Tibial artery (tissue), 4 donors: ENCODE results near the gene SNX5.

Experiments
- DNase-seq, 2 donors: peaks; one replicate each; pipeline ENCODE4 v3.0.0-alpha.2; 2019
- H3K27ac ChIP-seq, 2 donors: fragments of 200-600 bp; sonication (generic) in 1 of 2; 1 replicate in 1 of 2; 2 replicates in 1 of 2; pipeline ENCODE4 v1.5.1; 2018 to 2019; ENCODE audit warnings: mild to moderate bottlenecking in 1 of 2
- H3K27me3 ChIP-seq, 2 donors: fragments of 200-600 bp; sonication (generic) in 1 of 2; one replicate each; pipeline versions ENCODE4 v1.5.1 to v1.6.0; 2016 to 2019
- H3K36me3 ChIP-seq, 3 donors: fragments of 200-600 bp; sonication (generic) in 2 of 3; one replicate each; pipeline ENCODE4 v1.5.1; 2016 to 2019; ENCODE audit warnings: mild to moderate bottlenecking in 2 of 3
- H3K4me1 ChIP-seq, 4 donors: fragments of 200-600 bp; sonication (generic) in 2 of 4; 1 replicate in 3 of 4; 2 replicates in 1 of 4; pipeline ENCODE4 v1.5.1; 2016 to 2019
- H3K4me3 ChIP-seq, 2 donors: fragments of 200-600 bp; sonication (generic) in 1 of 2; 1 replicate in 1 of 2; 2 replicates in 1 of 2; pipeline ENCODE4 v1.5.1; 2018 to 2019; ENCODE audit warnings: mild to moderate bottlenecking in 2 of 2
- H3K9me3 ChIP-seq, 3 donors: fragments of 200-600 bp; sonication (generic) in 1 of 3; one replicate each; pipeline ENCODE4 v1.5.1; 2016 to 2019
- CTCF ChIP-seq, 2 experiments: fragments of 200-600 bp in 1 of 2; fragments of 450-650 bp in 1 of 2; IDR thresholded peaks; one replicate each; pipeline ENCODE4 v1.5.1; 2017 to 2019; ENCODE audit warnings: antibody characterized with exemption in 2 of 2, mild to moderate bottlenecking in 1 of 2, moderate library complexity in 1 of 2
- intact Hi-C: fragments of 100-400 bp; cut with DNase I; formaldehyde crosslinking; loops from one replicate; pipeline ENCODE4 v1.15.0; 2023; ENCODE audit warnings: low total_unique reads

Gene SNX5

GRCh38 chr20:18011951-18012645 lies 43.5 kb upstream of the SNX5 start:
- intact Hi-C loops: no loop called here
- no peak for TF ChIP-seq CTCF (IDR thresholded peaks at IDR 0.05)

GRCh38 chr20:18011482-18011881 lies 42.9 kb upstream of the SNX5 start:
- TF ChIP-seq CTCF (IDR thresholded peaks at IDR 0.05): no peak
- Histone ChIP-seq H3K36me3 (no peaks in the 10 kb centered on the region), H3K27me3 (no peaks in the 10 kb centered on the region), H3K9me3 (no peaks in the 10 kb centered on the region), H3K4me1 (peaks cover 0 to 12% (median 5%) of the 10 kb centered on the region in 4 donors), H3K27ac (no peak overlapping the region), H3K4me3 (no peak overlapping the region)
- intact Hi-C loops: no loop called here
- DNase-seq: no peak

More at GRCh38 chr20:18011951-18012645, 43.5 kb upstream of the SNX5 start:
- peaks cover 0 to 10% (median 5%) of the 10 kb centered on the region in 4 donors for H3K4me1 ChIP-seq
- no peaks in the 10 kb centered on the region for H3K36me3 ChIP-seq
- no peak for DNase-seq
- H3K27ac ChIP-seq: no peak overlapping the region
- H3K9me3 ChIP-seq: no peaks in the 10 kb centered on the region
- no peaks in the 10 kb centered on the region for H3K27me3 ChIP-seq
- no peak overlapping the region for H3K4me3 ChIP-seq

GRCh38 chr20:18009116-18009515 lies 40.5 kb upstream of the SNX5 start:
- Histone ChIP-seq H3K4me3 (no peak overlapping the region), H3K27me3 (no peaks in the 10 kb centered on the region), H3K4me1 (peaks cover 0 to 12% (median 5%) of the 10 kb centered on the region in 4 donors), H3K36me3 (no peaks in the 10 kb centered on the region), H3K9me3 (no peaks in the 10 kb centered on the region), H3K27ac (no peak overlapping the region)
- TF ChIP-seq CTCF (IDR thresholded peaks at IDR 0.05): no peak
- intact Hi-C loops: no loop called here
- no peak for DNase-seq

GRCh38 chr20:18007534-18008292 lies 39.1 kb upstream of the SNX5 start:
- Histone ChIP-seq H3K4me3 (no peak overlapping the region), H3K27ac (no peak overlapping the region), H3K4me1 (peaks cover 0 to 12% (median 5%) of the 10 kb centered on the region in 4 donors), H3K27me3 (no peaks in the 10 kb centered on the region), H3K9me3 (no peaks in the 10 kb centered on the region), H3K36me3 (no peaks in the 10 kb centered on the region)
- peak in 1 of 2 donors; percentile 64 for DNase-seq
- no peak for TF ChIP-seq CTCF (IDR thresholded peaks at IDR 0.05)
- intact Hi-C loops: no loop called here

- intact Hi-C loops: no loop called here
- H3K27ac ChIP-seq: no peak overlapping the region
- no peak overlapping the region for H3K4me3 ChIP-seq
- no peaks in the 10 kb centered on the region for H3K9me3 ChIP-seq
- no peak for TF ChIP-seq CTCF (IDR thresholded peaks at IDR 0.05)
- no peak for DNase-seq
- no peaks in the 10 kb centered on the region for H3K36me3 ChIP-seq
- peaks cover 0 to 12% (median 6%) of the 10 kb centered on the region in 4 donors for H3K4me1 ChIP-seq
- no peaks in the 10 kb centered on the region for H3K27me3 ChIP-seq
These were observed 38.1 kb upstream of the SNX5 start for GRCh38 chr20:18006684-18007083.
